NT2/D1 (cell line): ENCODE results near the gene TGFBI.

Experiments
- SUZ12 ChIP-seq: IDR thresholded peaks from 2 replicates; pipeline ENCODE4 v1.6.1; 2011; ENCODE audit not compliant: insufficient read length, insufficient read depth; ENCODE audit errors: extremely low read depth
- YY1 ChIP-seq: IDR thresholded peaks from 2 replicates; pipeline ENCODE4 v1.6.1; 2011; ENCODE audit not compliant: insufficient read length, insufficient read depth
- ZNF274 ChIP-seq: IDR thresholded peaks from 2 replicates; pipeline ENCODE4 v1.6.1; 2011; ENCODE audit warnings: mild to moderate bottlenecking, low read depth, low read length

DNA sequence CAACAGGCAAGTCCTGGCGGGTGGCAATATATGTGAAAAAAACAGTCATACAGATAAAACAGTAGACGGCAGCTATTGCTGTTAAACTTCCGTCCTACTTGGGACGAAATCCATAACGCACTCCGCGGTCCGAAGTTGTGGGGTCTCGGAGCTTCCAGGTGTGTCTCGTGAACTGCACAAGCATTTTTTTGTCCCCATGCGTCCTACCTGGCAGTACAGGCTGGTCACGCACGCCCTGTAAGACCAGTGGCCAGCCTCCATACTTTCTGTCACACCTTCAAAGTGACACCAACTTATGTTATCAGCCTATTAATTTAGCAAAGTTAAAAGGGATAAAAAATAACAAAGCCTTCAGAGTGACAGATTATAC, 51.3 kb downstream of the TGFBI start:
- no peak for TF ChIP-seq ZNF274
- TF ChIP-seq YY1 = no peak
- no peak for TF ChIP-seq SUZ12
